GM21381 (cell line): Measurements from ENCODE around the gene SHISA8.
"Not testable (repeated sequence)": the region's sequence is repeated elsewhere in the genome, so short reads cannot be mapped to it uniquely, and the experiment has no call there.

Experiments used
- ATAC-seq: cut with Tn5 transposase; IDR thresholded peaks from one replicate; pipeline ENCODE4 v1.9.1; 2021; ENCODE audit warnings: mild to moderate bottlenecking, moderate library complexity; ENCODE audit not compliant: unreplicated experiment

SHISA8 gene

DNA sequence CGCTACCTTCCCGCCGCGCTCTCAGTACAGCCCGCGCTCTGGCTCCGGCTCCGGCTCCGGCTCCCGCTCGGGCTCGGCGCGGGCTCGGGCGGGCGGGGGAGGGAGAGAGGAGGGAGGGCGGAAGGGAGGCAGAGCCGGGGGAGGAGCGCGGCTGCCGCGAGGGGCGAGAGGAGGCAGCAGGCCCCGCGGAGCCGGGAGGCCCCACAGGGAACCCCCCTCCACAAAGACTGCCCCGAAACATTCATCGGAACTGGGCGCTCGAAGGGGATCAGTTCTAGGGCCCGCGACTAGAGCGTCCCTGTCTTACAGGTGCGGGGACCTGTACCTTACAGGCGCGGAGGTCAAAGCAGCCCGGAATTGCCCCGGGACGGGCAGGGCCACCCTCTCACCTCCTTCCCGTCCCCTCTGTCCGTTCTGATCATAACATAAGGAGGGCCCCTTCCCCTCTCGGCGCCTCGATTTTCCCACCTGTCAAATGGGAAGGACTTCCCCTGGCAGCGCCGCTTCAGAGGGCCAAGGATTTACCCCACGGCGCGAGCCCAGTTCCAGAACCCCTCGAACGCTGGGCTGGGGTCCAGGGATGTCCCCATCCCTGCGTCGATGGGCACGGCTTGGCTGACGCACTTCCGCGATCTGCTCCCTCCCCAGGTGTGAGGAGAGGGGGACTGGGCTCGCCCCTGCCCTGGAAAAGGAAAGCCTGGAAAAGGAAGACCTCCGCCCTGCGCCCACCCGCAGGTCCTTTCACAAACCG is at the start of gene SHISA8:
Gene SHISA8, minus strand, starts transcription at position 40 of the 751 bp plus-strand sequence. CDS start 407 bp downstream, outside the sequence.
- no peak for ATAC-seq

DNA sequence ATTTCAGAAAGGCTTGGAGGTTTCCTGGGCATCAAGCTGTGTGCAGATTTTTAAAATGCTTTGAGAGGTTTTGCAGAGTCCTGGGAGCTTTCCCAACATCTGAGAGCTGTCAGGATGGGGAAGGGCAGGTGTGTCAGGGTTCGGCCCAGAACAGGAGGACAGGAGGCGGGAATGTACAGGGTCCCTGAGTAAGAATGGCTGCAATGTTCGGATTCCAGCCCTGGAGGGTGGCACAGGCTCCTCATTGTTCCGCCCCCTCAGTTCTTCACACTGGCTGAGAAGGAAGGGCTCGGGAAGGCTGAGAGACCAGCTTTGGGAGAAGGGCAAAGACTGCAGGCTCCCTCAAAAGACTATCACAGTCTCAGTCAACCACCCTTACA is 49.2 kb upstream of the SHISA8 start:
- ATAC-seq, result no peak

DNA sequence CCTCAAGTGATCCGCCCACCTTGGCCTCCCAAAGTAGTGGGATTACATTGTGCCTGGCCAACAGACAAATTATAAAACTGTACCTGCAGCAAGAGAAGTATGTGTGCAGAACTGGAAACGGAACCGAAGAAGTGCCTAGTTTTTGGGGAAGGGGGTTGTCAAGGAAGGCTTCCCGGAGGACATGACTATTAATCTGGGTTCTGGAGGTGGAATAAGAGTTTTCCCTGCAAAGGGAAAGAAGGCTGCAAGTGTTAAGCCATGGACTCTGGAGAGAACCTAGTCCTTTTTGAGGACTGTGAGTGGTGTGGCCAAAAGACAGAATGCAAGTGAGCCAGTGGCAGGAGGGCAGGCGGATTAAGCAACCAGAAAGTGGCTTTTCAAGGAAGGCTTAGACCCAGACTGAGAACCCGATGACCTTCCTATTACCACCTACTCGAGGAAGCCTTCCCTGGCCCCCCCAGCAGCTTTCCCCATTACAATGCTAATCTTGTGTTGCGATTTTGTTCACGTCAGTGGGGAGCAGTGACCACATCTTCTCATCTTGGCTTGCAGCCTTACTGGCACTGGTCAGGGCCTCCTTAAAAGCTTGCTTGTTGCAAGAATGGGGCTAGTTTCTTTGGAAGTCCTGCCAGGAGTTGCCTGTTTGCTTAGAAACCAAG is 48.7 kb upstream of the SHISA8 start:
- no peak for ATAC-seq

DNA sequence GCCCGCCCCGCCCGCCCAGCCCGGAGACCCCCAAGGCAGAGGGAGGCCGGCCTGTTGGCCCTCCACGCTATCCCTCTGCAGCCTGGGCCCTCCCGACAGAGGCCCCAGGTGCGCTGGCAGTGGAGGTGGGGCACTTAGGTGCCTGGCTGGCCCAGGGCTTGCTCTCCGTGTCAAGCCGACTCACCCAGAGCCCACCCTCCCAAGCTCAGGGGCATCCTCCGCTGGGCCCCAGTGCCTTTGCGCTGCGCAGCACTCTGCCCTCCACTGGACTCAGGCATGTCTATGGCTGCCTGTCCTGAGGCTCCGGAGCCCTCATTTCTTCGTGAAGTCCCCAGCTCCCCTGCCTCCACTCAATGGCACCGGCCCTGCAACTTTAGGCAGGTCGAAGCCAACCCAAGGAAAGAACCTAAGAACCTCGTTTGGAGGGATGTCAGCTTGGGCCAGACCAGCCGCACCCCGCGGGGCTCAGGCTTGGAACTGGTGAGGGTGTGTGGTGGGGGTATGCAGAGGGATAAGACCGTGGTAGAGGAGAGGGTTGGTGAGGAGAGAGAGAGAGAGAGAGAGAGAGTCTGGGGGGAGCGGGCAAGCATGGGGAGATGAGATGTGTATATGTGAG is 43.2 kb upstream of the SHISA8 start:
- ATAC-seq, result peak; percentile 21

DNA sequence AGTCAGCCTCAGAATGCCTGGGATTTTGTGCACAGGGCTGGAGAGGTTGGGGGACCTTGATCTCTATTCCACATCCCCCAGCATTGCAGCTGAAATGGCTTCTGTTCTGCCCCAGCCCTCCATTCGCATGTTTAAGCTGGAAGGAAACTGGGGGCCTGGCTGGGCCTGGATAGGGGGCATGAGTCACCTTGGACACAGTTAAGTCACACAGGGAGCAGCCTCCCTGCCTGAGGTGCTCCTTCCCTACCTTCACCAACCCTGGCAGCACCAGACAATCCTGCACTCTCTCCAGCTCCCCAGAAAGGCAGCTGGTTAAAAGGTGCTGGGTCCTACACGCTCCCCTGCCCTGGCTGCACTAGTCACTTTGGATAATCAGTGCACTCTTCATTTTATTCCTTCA is 37.8 kb upstream of the SHISA8 start:
- no peak for ATAC-seq

DNA sequence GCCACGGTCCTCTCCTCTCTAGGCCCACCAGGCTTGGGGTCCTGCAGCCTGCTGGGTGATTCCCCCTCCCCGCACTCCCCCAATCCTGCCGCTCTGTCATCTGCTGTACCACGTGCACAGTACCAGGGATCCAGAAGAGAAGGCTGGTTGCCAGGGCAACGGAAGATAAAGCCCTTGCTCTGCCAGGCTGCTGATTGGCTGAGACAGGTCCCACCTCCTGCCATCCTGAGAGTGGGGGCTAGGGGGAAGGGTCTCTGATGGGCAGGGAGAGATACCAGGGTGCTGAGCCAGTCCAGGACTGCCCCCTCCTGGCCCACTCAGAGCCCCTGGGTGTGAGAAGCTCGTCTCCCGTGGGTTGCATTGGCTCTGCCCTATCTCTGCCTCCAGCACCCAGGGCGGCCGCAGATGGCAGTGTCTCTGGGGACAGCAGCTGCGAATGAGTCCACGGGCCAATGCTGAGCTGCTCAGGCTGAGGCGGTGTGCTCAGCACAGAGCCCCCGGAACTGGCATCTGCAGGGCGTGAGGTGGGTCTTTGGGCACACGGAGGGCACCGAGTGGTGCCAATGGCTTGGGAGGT is 37.1 kb upstream of the SHISA8 start, which contains the start of gene SMIM45:
Gene SMIM45, plus strand, starts transcription at position 253 of the 577 bp plus-strand sequence.
- ATAC-seq, result no peak

DNA sequence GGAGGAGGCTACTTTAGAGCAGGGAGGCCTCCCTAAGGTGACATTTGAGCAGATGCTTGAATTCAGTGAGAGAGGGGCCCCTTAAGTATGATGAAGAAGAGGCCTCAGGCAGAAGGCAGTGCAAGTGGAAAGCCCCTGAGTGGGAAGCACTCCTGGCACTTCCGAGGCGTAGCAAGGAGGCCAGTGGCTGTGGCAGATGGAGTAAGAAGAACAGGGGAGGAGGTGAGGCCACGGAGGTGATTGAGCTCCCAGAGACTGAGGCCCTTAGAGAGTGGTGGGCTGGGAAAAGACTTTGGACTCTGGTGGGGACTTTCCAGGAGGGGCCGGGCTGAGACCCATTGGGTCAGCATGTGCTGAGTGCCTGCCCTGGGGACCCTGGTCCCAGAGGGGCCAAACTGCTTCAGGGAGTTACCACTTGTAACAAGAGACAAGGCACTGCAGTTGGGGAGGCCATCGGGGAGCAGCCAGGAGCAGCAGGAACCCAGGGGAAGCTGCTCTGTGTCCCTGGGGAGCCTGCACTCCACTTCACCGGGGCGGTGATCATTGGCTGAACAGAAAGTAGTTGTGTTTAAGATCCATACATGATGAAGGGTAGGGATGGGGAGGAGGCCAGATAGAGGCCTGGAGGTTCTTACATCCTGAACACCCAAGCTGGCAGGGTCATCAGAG is 34.6 kb upstream of the SHISA8 start:
- ATAC-seq, result no peak

DNA sequence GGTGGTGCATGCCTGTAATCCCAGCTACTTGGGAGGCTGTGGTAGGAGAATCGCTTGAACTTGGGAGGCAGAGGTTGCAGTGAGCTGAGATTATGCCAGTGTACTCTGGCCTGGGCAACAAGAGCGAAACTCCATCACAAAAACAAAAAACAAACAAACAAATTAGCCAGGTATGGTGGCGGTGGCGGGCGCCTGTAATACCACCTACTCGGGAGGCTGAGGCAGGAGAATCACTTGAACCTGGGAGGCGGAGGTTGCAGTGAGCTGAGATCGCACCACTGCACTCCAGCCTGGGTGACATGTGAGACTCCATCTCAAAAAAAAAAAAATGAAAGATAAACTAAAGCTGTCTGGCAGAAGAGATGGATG is 34.0 kb upstream of the SHISA8 start:
- not testable (repeated sequence) for ATAC-seq

DNA sequence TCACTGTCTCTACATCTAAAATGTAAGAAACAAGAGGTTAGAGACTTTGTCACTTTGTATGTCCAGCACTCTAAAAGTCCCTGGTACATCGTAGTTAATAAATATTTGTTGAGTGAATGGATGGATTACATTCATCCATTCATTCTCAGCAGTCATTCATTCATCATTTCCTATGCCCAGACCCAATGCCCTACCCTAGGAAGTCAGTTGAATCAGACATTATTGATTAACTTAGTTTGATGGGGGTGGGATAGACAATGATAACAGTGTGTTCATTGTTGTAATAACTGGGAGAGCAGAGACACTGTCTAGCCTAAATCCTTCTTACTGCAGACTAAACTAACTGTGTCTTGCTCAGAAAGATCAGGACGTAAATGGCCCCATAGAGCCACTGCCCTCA is 33.3 kb upstream of the SHISA8 start:
- ATAC-seq, result no peak

DNA sequence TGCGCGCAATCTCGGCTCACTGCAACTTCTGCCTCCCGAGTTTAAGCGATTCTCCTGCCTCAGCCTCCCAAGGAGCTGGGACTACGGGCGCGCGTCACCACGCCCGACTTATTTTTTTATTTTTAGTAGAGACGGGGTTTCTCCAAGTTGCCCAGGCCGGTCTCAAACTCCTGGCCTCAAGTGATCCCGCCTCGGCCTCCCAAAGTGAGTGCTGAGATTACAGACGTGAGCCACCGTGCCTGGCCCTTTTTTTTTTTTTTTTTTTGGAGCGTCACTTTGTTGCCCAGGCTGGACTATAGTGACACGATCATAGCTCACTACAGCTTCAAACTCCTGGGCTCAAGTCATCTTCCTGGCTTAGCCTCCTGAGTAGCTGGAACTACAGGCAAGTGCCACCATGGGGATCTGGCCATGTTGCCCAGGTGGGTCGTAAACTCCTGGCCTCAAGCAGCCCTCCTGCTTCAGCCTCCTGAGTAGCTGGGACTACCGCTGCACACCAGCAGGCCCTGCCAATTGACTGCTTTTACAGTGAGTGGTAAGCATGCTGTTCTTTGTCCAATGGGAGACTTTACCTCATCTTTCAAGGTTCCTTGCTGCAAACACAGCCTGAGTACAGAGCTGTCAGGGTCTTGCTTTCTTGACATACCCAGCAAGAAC is 32.7 kb upstream of the SHISA8 start:
- no peak for ATAC-seq

DNA sequence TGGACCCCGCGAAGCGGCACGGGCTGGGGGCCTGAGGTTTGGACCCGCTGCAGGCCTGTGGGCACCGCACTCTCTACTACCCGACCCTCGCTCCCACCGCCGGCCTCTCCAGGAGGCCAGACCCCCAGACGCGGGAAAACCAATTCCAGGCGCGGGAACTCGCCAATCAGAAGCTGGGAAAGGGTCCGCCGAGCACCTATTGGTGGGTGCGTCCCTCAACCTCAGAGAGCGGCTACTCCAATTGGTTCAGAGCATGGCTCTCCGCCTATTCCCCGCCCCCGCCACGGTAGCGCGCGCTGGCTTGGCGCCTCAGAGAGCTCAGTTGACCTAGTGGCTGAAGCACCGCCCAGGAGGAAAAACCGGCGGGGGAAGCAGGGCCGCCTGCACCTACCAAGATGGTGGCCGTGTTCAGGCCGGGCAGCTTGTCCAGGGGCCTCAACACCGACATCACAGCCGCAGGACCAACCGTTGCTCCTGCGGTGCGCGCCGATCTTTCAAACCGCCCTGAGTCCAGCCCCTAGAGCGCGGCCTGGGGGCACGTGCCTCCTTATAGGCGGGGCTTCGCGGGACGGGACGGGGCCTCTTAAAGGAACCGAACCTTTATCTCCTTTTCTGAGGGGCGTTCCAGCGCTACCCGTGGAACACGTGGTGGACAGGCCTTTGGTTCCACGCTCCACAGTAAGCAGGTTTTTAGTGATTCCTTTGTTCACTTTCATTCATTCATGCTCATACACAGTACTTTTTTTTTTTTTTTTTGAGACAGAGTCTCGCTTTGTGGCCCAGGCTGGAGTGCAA is 32.0 kb upstream of the SHISA8 start, which contains the start of gene CENPM:
Gene CENPM, minus strand, starts transcription at position 524 of the 795 bp plus-strand sequence. Its CDS starts 76 bp downstream, at position 448.
- peak; percentile 80 for ATAC-seq

DNA sequence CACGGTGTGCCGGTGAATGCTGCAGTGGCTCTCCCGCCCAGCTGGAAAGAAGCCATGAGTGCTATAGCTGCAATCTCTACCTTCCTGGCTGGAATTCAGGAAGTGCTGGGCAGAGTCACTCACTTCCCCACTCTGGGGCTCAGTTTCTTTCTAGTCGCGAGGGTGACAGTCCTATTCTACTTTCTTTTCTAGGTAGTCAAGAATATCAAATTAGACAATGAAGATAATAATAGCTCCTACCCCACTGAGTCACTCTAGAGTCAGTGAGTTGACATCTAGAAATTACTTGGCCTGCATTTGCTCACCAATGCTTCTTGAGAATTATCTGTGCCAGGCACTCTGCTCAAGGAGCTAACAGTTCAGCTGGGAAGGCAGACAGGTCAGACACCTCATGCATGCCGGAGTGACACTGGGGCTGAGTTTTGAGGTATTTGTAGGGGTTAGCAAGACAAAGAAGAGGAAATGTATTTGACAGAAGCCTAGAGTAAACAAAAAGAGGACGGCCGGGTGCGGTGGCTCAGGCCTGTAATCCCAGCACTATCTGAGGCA is 28.9 kb upstream of the SHISA8 start:
- no peak for ATAC-seq

DNA sequence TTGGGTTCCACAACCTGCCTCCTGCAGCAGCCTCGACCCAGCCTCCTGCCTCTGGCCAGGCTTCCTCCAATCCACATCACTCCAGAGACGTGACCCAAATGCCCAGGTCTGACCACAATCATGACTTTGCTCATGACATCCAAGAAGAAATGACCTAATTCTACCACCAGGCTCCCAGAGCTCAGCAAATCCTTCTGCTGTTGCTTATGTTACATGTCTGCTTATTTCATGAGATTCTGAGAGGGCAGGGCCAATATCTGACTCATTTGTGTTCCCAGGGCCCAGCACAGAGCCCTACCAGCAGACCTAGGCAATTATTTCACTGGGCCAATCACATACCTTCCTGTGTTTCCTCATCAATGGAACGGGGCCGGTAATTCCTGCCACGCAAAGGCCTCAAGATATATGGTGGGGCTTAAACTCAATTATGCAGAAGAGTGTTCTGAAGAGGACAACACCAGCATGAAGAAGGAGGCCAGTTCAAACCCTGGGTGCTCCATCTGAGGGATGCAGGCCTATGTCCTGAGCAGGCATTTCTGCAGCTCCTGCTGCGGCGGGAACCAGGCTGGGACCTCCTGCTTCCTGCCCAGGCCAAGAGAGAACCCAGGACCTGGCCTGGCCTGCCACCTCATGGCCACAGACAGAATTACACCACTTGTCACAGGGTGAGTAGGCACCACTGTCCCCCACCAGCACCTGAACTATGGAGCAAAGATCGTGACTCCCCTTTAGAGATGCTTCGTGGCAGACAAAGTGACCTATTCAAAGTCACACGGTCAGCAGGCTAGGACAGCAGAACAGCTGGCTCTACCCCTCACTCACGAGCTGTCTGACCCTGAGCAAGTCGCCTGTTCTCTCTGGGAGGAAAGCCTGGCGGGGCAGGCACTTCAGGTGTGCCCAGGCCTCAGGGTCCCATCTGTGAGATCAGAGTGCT is 26.2 kb upstream of the SHISA8 start:
- peak; percentile 37 for ATAC-seq

DNA sequence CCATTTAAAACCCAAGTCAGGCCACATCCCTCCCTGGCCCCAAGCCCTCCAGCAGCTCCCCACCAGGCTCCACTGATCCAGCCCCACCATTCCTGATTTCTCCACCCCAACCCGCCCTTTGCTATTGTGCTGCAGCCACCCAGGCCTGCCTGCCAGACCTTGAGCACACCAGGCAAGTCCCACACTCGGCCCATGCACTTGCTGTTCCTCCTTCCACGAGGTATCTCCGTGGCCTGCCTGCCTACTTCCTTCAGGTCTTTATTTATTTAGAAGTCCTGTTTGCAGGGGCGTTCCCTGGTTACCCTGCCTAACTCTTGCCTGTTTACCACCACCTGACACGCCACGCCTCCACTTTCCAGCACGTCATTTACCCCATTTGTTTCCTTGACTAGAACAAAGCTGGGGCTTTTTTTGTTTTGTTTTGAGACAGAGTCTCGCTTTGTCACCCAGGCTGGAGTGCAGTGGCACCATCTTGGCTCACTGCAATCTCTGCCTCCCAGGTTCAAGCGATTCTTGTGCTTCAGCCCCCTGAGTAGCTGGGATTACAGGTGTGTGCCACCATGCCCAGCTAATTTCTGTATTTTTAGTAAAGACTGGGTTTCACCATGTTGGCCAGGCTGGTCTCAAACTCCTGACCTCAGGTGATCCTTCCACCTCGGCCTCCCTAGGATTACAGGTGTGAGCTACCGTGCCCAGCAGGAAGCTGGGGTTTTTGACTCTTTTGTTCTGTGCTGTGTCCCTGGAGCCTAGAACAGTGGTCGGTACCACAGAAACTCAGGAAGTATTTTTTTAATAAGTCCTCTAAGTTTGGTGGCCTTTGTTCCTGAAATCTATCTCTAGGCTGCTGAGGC is 25.3 kb upstream of the SHISA8 start:
- ATAC-seq, result peak; percentile 38

DNA sequence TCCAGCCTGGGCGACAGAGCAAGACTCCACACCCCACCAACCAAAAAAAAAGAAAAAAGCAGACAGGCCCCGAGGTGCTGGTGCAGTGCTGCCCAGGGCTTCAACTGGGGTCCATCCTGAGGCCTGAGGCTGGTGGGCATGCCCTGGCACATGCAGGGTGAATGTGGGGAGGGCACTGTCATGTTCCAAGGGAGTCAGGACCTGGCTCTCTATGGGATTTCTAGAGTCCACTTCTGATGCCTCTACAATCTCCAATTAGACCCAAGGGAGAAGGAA is 22.0 kb upstream of the SHISA8 start:
- ATAC-seq, result no peak

DNA sequence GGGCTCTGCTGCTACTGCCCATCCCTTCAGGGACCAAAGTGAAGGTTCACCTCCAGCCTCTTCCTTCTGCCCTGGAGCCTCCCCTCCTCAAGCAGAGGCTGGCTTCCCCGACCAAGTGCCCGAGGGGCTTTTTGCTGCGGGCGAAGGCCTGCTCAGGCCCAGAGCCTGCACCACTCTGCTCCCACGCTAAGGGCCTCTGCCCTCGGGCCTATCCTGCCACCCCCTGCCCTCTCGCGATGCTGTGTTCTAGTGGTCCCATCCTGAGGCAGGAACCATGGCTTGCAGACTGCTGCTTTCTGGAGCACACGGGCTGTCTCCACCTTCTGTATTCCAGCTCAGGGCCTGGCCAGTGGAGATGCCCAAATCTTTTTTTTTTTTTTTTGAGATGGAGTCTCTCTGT is 20.6 kb upstream of the SHISA8 start:
- ATAC-seq, result no peak

DNA sequence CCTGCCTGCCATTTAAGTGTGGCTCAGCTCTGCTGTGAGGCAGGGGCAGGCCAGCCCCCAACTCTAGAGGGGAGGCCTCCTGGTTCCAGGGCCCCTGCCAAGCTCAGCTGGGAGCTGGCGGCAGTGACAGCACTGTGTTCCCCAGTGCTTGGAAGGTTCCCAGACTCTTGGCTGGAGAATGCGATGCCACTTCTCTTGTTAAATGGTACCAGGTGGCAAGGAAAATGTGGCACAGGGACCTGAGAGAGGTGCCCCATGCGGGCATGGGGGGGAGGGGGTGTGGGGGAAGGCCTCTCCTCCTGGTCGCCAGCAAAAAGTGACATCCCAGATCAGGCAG is 20.1 kb upstream of the SHISA8 start:
- no peak for ATAC-seq
